GM19043 (cell line): ENCODE measurements around the gene CNTN1.

ENCODE experiments used
- ATAC-seq: cut with Tn5 transposase; IDR thresholded peaks from one replicate; pipeline ENCODE4 v1.9.1; 2021; ENCODE audit warnings: low read depth; ENCODE audit not compliant: unreplicated experiment

Gene CNTN1

GRCh38 chr12:40953076-40953475 is 260.8 kb downstream of the CNTN1 start:
- no peak for ATAC-seq

GRCh38 chr12:40957417-40957816 is 265.2 kb downstream of the CNTN1 start:
- no peak for ATAC-seq

- ATAC-seq: no peak
Observed at GRCh38 chr12:40959041-40959440, 266.8 kb downstream of the CNTN1 start.

- no peak for ATAC-seq
Observed at GRCh38 chr12:40963751-40964150, 271.5 kb downstream of the CNTN1 start.

- no peak for ATAC-seq
Observed at GRCh38 chr12:40969796-40970195, 277.6 kb downstream of the CNTN1 start.

GRCh38 chr12:40970320-40970907 is 278.2 kb downstream of the CNTN1 start:
- no peak for ATAC-seq

GRCh38 chr12:40971911-40972310 is 279.7 kb downstream of the CNTN1 start:
- no peak for ATAC-seq

- no peak for ATAC-seq
Observed at GRCh38 chr12:40976546-40976945, 284.3 kb downstream of the CNTN1 start.

- no peak for ATAC-seq
Observed at GRCh38 chr12:40980427-40980961, 288.3 kb downstream of the CNTN1 start.

- no peak for ATAC-seq
Observed at GRCh38 chr12:40986001-40986400, 293.8 kb downstream of the CNTN1 start.

GRCh38 chr12:40988355-40988754 is 296.1 kb downstream of the CNTN1 start:
- no peak for ATAC-seq

- ATAC-seq: no peak
Observed at GRCh38 chr12:40988824-40989223, 296.6 kb downstream of the CNTN1 start.

- ATAC-seq: no peak
Observed at GRCh38 chr12:40989785-40990184, 297.5 kb downstream of the CNTN1 start.

- no peak for ATAC-seq
Observed at GRCh38 chr12:40992158-40992557, 299.9 kb downstream of the CNTN1 start.

- ATAC-seq: no peak
Observed at GRCh38 chr12:40992674-40993073, 300.4 kb downstream of the CNTN1 start.

GRCh38 chr12:40993158-40993557 is 300.9 kb downstream of the CNTN1 start:
- ATAC-seq: no peak

GRCh38 chr12:40996091-40996490 is 303.9 kb downstream of the CNTN1 start:
- ATAC-seq: no peak

- no peak for ATAC-seq
Observed at GRCh38 chr12:40999210-40999609, 307.0 kb downstream of the CNTN1 start.

- ATAC-seq: no peak
Observed at GRCh38 chr12:41008472-41008871, 316.2 kb downstream of the CNTN1 start.

- no peak for ATAC-seq
Observed at GRCh38 chr12:41011939-41012338, 319.7 kb downstream of the CNTN1 start.

GRCh38 chr12:41013881-41014642 is 321.8 kb downstream of the CNTN1 start:
- no peak for ATAC-seq

GRCh38 chr12:41014643-41015020 is 322.4 kb downstream of the CNTN1 start:
- ATAC-seq: no peak
